OCI-M2 (cell line): ENCODE data around the gene MKNK2.
"Not testable (repeated sequence)": the region's sequence is repeated elsewhere in the genome, so short reads cannot be mapped to it uniquely, and the experiment has no call there.

Source experiments
- DNase-seq: peaks from one replicate; lab custom pipeline; 2025; ENCODE audit not compliant: unreplicated experiment; lab: John Stamatoyannopoulos, UW

The MKNK2 gene

DNA sequence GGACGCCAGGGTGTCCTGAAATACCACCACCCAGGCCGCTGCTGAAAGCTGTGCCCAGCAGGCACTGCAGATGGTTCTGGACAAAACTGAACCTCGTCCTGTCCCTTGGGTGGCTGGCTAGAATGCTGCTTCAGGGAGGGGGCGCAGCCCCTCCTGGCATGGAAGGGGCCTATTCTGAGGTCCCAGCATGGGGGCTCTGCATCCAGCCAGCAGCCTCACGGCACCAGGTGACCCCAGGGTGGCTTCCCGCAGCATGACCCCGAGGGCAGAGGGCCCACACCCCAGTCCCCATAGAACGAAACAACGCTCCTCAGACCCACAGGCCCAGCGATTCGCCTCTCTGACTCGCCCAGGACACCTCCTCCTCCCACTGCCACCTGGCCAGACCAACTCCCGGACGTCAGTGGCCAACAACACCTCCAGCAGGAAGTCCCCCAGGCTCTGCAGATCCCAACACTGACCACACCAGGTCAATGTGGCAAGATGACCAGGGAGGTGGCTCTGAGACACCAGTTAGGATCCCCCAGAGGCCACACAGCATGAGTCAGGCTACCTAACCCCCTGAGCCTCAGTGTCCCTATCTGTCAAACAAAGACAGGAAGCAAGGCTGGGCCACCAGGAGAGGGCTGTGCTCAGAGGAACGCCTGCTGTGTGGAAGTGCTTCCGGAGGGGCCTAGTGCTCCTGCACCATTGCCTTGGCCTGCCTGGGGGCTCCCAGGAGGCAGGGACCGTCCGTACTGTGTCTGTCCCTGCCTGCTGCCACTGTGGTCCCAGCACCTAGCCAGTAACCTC is 6.1 kb downstream of the MKNK2 start:
- no peak for DNase-seq

- DNase-seq: no peak
Observed at GRCh38 chr19:2043961-2044708, 6.9 kb downstream of the MKNK2 start.

- no peak for DNase-seq
Observed at GRCh38 chr19:2043251-2043641, 7.8 kb downstream of the MKNK2 start.

- DNase-seq: no peak
Observed at GRCh38 chr19:2042485-2043250, 8.4 kb downstream of the MKNK2 start.

- no peak for DNase-seq
Observed at GRCh38 chr19:2041683-2042484, 9.2 kb downstream of the MKNK2 start.

GRCh38 chr19:2041433-2041682 is 9.7 kb downstream of the MKNK2 start:
- no peak for DNase-seq

- no peak for DNase-seq
Observed at GRCh38 chr19:2040647-2041432, 10.2 kb downstream of the MKNK2 start.

- no peak for DNase-seq
Observed at GRCh38 chr19:2039959-2040646, 10.9 kb downstream of the MKNK2 start.

GRCh38 chr19:2039089-2039958 is 11.7 kb downstream of the MKNK2 start:
- no peak for DNase-seq

GRCh38 chr19:2038284-2039088 is 12.6 kb downstream of the MKNK2 start:
- no peak for DNase-seq

GRCh38 chr19:2037651-2038255 is 13.3 kb downstream of the MKNK2 start:
- no peak for DNase-seq

GRCh38 chr19:2036424-2036823 is 14.6 kb downstream of the MKNK2 start:
- no peak for DNase-seq

- no peak for DNase-seq
Observed at GRCh38 chr19:2035590-2035991, 15.5 kb downstream of the MKNK2 start.

GRCh38 chr19:2034729-2035589 is 16.1 kb downstream of the MKNK2 start:
- no peak for DNase-seq

DNA sequence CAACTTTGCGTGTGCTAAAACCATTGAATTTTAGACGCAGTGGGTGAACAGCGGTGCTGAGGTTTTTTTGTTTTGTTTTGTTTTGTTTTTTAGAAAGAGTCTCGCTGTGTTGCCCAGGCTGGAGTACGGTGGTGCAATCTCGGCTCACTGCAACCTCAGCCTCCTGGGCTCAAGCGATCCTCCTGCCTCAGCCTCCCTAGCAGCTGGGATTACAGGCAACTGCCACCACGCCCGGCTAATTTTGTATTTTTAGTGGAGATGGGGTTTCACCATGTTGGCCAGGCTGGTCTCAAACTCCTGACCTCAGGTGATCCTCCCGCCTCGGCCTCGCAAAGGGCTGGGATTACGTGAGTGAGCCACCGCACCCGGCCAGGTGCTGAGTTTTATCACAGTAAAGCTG is 16.8 kb downstream of the MKNK2 start:
- not testable (repeated sequence) for DNase-seq

- DNase-seq: no peak
Observed at GRCh38 chr19:2033825-2034159, 17.3 kb downstream of the MKNK2 start.
